T1000 (cell line): Measurements from ENCODE around the gene SLC37A1.
"Not testable (repeated sequence)": the region's sequence is repeated elsewhere in the genome, so short reads cannot be mapped to it uniquely, and the experiment has no call there.

Experiments used
- DNase-seq: peaks from one replicate; lab custom pipeline; 2025; ENCODE audit warnings: mixed read lengths; lab: John Stamatoyannopoulos, UW

Gene SLC37A1

GRCh38 chr21:42595283-42596187 lies 81.9 kb downstream of the SLC37A1 start:
- no peak for DNase-seq

- DNase-seq: no peak
Measured at GRCh38 chr21:42596657-42597056, 83.0 kb downstream of the SLC37A1 start.

GRCh38 chr21:42597487-42598158 lies 84.0 kb downstream of the SLC37A1 start:
- DNase-seq: no peak

- DNase-seq: no peak
Measured at GRCh38 chr21:42598159-42598735, 84.6 kb downstream of the SLC37A1 start.

- no peak for DNase-seq
Measured at GRCh38 chr21:42599486-42599885, 85.8 kb downstream of the SLC37A1 start.

- no peak for DNase-seq
Measured at GRCh38 chr21:42599962-42600361, 86.3 kb downstream of the SLC37A1 start.

GRCh38 chr21:42601656-42602055 lies 88.0 kb downstream of the SLC37A1 start:
- no peak for DNase-seq

- no peak for DNase-seq
Measured at GRCh38 chr21:42607102-42607501, 93.5 kb downstream of the SLC37A1 start.

GRCh38 chr21:42607525-42608102 lies 94.0 kb downstream of the SLC37A1 start:
- DNase-seq: no peak

- no peak for DNase-seq
Measured at GRCh38 chr21:42608446-42608845, 94.8 kb downstream of the SLC37A1 start.

GRCh38 chr21:42609811-42610210 lies 96.2 kb downstream of the SLC37A1 start:
- no peak for DNase-seq

GRCh38 chr21:42611852-42612251 lies 98.2 kb downstream of the SLC37A1 start:
- DNase-seq: no peak

- no peak for DNase-seq
Measured at GRCh38 chr21:42612390-42612789, 98.7 kb downstream of the SLC37A1 start.

GRCh38 chr21:42613756-42614155 lies 100.1 kb downstream of the SLC37A1 start:
- no peak for DNase-seq

GRCh38 chr21:42614396-42614795 lies 100.7 kb downstream of the SLC37A1 start:
- no peak for DNase-seq

- no peak for DNase-seq
Measured at GRCh38 chr21:42614811-42615351, 101.2 kb downstream of the SLC37A1 start.

GRCh38 chr21:42615377-42615776 lies 101.7 kb downstream of the SLC37A1 start:
- DNase-seq: not testable (repeated sequence)

- DNase-seq: no peak
Measured at GRCh38 chr21:42615924-42616323, 102.3 kb downstream of the SLC37A1 start.

GRCh38 chr21:42616446-42616845 lies 102.8 kb downstream of the SLC37A1 start:
- DNase-seq: no peak

GRCh38 chr21:42616941-42617340 lies 103.3 kb downstream of the SLC37A1 start:
- no peak for DNase-seq

GRCh38 chr21:42617486-42617885 lies 103.8 kb downstream of the SLC37A1 start:
- no peak for DNase-seq

- no peak for DNase-seq
Measured at GRCh38 chr21:42618707-42619102, 105.1 kb downstream of the SLC37A1 start.
